Body of pancreas (tissue), 4 donors: ENCODE results near the gene HOXA10. TPM values are rescaled to one million over a fixed set of nuclear protein-coding genes. Genes with fewer than 3 reads are reported as not detected.
A peak's percentile ranks its signal among the peaks of the same experiment; 100 is the strongest.

Experiments
- ATAC-seq: fragments of 150-250 bp; one replicate; pipeline ENCODE4 v1.9.1; 2016
- DNase-seq, 4 donors: peaks; one replicate each; pipeline ENCODE4 v3.0.0-alpha.2; 2019
- H3K27ac ChIP-seq, 4 donors: fragments of 200-600 bp; sonication (generic); 1 replicate in 3 of 4; 2 replicates in 1 of 4; pipeline versions ENCODE4 v1.5.1 to v1.6.1; 2016 to 2019; ENCODE audit warnings: mild to moderate bottlenecking in 1 of 4, mixed read lengths in 1 of 4, moderate library complexity in 1 of 4
- H3K27me3 ChIP-seq, 2 donors: fragments of 200-600 bp; sonication (generic); one replicate each; pipeline ENCODE4 v1.6.0; 2016; ENCODE audit warnings: mild to moderate bottlenecking in 1 of 2
- H3K36me3 ChIP-seq, 2 donors: fragments of 200-600 bp; sonication (generic); replicated peaks in 1 of 2; 2 replicates each; pipeline ENCODE4 v1.5.1; 2016; ENCODE audit warnings: low read depth in 2 of 2; ENCODE audit not compliant: insufficient read depth in 1 of 2
- H3K4me1 ChIP-seq: fragments of 200-600 bp; sonication (generic); one replicate; pipeline ENCODE4 v1.6.0; 2016
- H3K4me3 ChIP-seq, 2 donors: fragments of 200-600 bp; sonication (generic); 1 replicate in 1 of 2; 2 replicates in 1 of 2; pipeline ENCODE4 v1.5.1; 2016 to 2019
- H3K9me3 ChIP-seq, 3 donors: fragments of 200-600 bp; sonication (generic); 1 replicate in 2 of 3; 2 replicates in 1 of 3; pipeline ENCODE4 v1.5.1; 2016
- POLR2A ChIP-seq, 3 donors: fragments of 450-650 bp; IDR thresholded peaks; one replicate each; pipeline ENCODE4 v1.6.1; 2016; ENCODE audit warnings: antibody characterized with exemption in 3 of 3, mild to moderate bottlenecking in 2 of 3
- WGBS, 2 donors: methylation state at CpG; one replicate each; pipeline ENCODE4 v1.1.5; 2017; 5-methylcytosine and 5-hydroxymethylcytosine counted together
- intact Hi-C: fragments of 100-400 bp; cut with DNase I; formaldehyde crosslinking; loops from one replicate; pipeline ENCODE4 v1.15.1; 2023
- total RNA-seq, 2 donors: library from RNA; depleted of rRNA; stranded (reverse); fragments of >200 nt; gene quantifications; one replicate each; pipeline ENCODE4 v1.1.0, GENCODE V29; 2016
- TF ChIP-seq, protein P1 (sequence below), 7 experiments: fragments of 450-650 bp in 4 of 7; fragments of 200-600 bp in 3 of 7; sonication (generic) in 3 of 7; IDR thresholded peaks; one replicate each; pipeline ENCODE4 v1.5.1; 2016 to 2019; ENCODE audit warnings: antibody characterized with exemption in 7 of 7

HOXA10 gene
- total RNA-seq, 2 donors from 2014 or later: 0.52 TPM; not detected in 1

DNA sequence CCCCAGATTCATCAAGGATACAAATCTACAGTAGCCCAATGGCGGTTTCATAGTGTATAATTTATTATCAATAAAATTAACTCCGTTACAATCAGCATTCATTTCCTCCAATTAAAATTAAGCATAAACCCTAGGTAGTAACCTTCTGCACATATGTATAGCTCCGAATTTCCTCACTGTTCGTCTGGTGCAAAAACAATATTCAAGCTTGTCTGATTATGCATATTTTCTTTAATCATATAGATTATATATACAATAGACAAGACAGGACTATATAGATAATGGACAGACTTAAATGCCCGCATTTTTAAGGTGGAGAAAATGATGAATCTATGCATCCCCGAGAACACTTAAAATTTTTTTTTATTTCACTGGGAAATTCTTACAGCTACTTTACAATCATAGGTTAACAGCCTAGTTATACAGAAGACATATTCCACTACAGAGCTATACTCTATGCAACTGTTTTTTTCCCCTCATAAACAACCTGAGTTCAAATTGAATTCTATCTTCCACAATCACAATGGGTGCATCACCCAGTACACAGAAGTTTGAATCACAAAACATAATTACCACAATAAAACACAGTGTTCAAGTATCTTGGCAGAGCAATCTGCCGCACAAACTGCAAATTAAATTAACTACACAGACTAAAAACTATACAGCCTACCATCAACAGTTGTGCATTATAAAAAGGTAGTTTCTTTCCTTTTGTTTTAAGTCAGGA is 11.4 kb downstream of the HOXA10 start:
- Histone ChIP-seq H3K4me1 (peaks cover 22% of the 10 kb centered on the region), H3K9me3 (no peaks in the 10 kb centered on the region), H3K4me3 (no peak overlapping the region), H3K27ac (no peak overlapping the region), H3K27me3 (peaks cover 0 to 69% of the 10 kb centered on the region in 2 donors), H3K36me3 (no peaks in the 10 kb centered on the region)
- intact Hi-C loops: loop anchor here (10.0 kb wide), 1 partner anchor 308 kb away; no protein-coding TSS in a partner anchor
- WGBS, 2 donors: 51 to 63% methylated on average over 7 of the region's 7 CpGs
- no peak for ATAC-seq
- no peak for DNase-seq
- TF ChIP-seq POLR2A (IDR thresholded peaks at IDR 0.05): no peak
- TF ChIP-seq, protein P1, sequence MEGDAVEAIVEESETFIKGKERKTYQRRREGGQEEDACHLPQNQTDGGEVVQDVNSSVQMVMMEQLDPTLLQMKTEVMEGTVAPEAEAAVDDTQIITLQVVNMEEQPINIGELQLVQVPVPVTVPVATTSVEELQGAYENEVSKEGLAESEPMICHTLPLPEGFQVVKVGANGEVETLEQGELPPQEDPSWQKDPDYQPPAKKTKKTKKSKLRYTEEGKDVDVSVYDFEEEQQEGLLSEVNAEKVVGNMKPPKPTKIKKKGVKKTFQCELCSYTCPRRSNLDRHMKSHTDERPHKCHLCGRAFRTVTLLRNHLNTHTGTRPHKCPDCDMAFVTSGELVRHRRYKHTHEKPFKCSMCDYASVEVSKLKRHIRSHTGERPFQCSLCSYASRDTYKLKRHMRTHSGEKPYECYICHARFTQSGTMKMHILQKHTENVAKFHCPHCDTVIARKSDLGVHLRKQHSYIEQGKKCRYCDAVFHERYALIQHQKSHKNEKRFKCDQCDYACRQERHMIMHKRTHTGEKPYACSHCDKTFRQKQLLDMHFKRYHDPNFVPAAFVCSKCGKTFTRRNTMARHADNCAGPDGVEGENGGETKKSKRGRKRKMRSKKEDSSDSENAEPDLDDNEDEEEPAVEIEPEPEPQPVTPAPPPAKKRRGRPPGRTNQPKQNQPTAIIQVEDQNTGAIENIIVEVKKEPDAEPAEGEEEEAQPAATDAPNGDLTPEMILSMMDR (IDR thresholded peaks at IDR 0.05): no peak

DNA sequence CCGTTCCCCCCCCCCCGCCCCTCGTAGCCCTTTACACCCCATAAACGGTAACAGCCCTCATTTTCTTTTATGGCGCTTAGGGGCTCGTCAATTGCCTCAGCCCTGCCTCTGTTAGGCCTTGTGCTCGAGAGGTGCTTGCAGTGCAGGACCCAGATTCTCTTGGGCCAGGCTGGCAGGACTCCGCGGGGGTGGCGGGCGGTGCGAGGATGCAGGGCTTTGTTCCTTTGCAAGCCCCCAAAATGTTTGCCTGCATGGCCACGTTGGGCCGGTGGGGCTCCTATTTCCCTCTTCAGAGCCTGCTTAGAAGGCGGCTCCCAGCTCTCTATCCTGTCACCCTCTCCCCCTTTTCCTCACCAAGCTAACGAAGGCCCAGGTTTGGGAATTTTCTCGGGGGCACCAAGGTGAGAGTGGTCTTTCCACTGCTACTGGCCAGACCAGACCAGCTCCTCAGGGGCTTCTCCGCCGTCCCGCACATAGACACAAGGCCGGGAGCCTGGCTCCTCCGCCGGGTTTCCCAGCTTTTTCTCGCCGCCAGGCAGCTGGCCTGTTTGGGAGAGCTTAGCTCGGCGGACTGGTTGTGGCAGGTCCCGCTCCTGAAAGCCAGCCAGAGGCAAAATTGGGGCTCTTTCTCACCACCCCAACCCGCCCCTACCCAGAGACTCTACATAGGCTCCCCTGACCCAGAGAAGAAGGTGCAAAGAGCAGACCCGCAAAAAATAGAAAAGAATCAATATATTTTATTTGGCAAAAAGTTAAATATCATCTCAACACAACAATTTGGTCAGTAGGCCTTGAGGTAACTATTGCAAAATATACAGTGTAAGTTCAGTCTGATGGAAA is 12.2 kb downstream of the HOXA10 start:
- Histone ChIP-seq H3K27me3 (peaks cover 0 to 64% of the 10 kb centered on the region in 2 donors), H3K4me3 (no peak overlapping the region), H3K4me1 (peaks cover 22% of the 10 kb centered on the region), H3K9me3 (no peaks in the 10 kb centered on the region), H3K27ac (no peak overlapping the region), H3K36me3 (no peaks in the 10 kb centered on the region)
- DNase-seq: peak in 1 of 4 donors; percentile 9
- no peak for ATAC-seq
- TF ChIP-seq POLR2A (IDR thresholded peaks at IDR 0.05): no peak
- TF ChIP-seq, protein P1 (IDR thresholded peaks at IDR 0.05): no peak
- WGBS, 2 donors: 26 to 33% methylated on average over 24 to 30 of the region's 30 CpGs
- intact Hi-C loops: loop anchor here (10.0 kb wide), 1 partner anchor 307 kb away; no protein-coding TSS in a partner anchor

DNA sequence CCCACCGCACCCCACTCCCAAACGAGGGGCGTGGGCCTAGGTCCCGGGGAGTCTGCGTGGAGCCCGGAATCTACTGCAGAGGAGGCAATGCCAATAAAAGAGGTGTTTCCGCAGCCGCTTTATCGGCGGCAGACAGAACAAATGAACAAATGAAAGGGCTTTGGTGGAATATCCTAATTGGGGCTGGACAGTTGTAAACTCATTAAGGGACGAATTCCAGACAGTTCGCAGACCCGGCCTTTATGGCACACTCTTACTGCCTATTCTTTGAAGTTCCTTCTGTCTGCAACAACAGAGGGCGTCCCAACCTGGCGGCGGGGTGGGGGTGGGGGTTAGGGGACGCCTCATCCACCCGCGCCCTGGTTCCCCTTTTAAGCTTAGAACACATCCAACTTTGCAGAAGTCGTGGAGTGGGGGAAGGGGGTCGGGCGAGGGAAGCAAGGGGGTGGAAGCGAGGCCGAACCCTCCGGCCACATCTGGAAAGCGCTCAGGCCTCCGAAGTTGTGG is 12.9 kb downstream of the HOXA10 start:
- Histone ChIP-seq H3K36me3 (no peaks in the 10 kb centered on the region), H3K4me3 (peak overlapping the region in 1 of 2 donors; percentile 44), H3K4me1 (peaks cover 26% of the 10 kb centered on the region), H3K27me3 (peaks cover 0 to 64% of the 10 kb centered on the region in 2 donors), H3K27ac (no peak overlapping the region), H3K9me3 (no peaks in the 10 kb centered on the region)
- DNase-seq: peak in 2 of 4 donors; percentile 11 to 53
- intact Hi-C loops: loop anchor here (10.0 kb wide), 1 partner anchor 306 kb away; no protein-coding TSS in a partner anchor
- ATAC-seq: no peak
- TF ChIP-seq POLR2A (IDR thresholded peaks at IDR 0.05): no peak
- TF ChIP-seq, protein P1 (IDR thresholded peaks at IDR 0.05): peak in 1 of 7 experiments; percentile 24
- 7 to 10% methylated on average over 13 to 25 of the region's 27 CpGs for WGBS, 2 donors

DNA sequence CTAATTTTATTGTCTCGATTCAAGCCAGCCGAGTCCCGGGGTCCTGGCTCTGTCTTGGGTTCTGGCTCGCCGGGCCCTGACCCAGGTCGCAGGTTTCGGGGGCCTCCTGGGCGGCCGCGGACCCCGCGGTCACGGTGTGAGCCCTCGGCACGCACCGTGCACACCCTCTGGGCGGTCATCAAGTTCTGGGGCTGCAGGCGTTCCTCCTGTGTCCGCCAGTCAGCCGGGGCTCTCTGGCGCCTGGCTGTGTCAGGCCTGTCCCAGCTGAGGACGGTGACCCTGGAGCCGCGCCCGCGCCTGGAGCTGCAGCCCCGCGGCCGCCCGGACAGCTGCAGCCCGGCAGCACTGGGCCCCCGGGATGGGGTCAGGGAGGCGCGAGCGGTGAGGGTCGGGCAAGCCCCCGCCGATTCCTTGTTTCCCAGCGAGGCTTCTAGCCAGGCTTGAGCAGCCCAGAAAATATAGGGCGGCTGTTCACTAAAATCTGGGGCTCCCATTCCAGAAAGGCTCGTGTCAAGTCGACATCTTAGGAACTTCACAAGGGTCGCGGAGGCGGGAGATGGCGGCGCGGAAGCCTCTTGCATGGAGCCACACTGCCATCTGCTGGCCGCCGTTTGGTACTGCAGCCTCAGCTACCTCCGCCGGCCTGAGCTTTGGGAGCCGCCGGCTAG is 13.4 kb downstream of the HOXA10 start:
- no peak overlapping the region for H3K27ac ChIP-seq
- WGBS, 2 donors: 1 to 11% methylated on average over 2 to 54 of the region's 54 CpGs
- H3K27me3 ChIP-seq: peaks cover 0 to 64% of the 10 kb centered on the region in 2 donors

More for the DNA sequence above, 13.4 kb downstream of the HOXA10 start:
- no peaks in the 10 kb centered on the region for H3K36me3 ChIP-seq
- DNase-seq: peak; percentile 85 to 90 (median 86)
- H3K4me3 ChIP-seq: peak overlapping the region in 1 of 2 donors; percentile 44
- peaks cover 31% of the 10 kb centered on the region for H3K4me1 ChIP-seq
- intact Hi-C loops: loop anchor here (10.0 kb wide), 1 partner anchor 306 kb away; no protein-coding TSS in a partner anchor
- H3K9me3 ChIP-seq: no peaks in the 10 kb centered on the region
- no peak for TF ChIP-seq POLR2A (IDR thresholded peaks at IDR 0.05)
- TF ChIP-seq, protein P1 (IDR thresholded peaks at IDR 0.05): peak; percentile 95 to 100 (median 97)
- peak; percentile 83 for ATAC-seq
